GM21367 (cell line): ENCODE results near the gene KLHDC7B.

Experiments used
- ATAC-seq: cut with Tn5 transposase; IDR thresholded peaks from one replicate; pipeline ENCODE4 v1.9.1; 2021; ENCODE audit not compliant: unreplicated experiment

Gene KLHDC7B

GRCh38 chr22:50545522-50546325 is at the start of gene KLHDC7B:
TSS of gene KLHDC7B (plus strand) at chr22:50545899. CDS start at chr22:50546244, 345 bp downstream.
- ATAC-seq, result no peak

GRCh38 chr22:50497093-50497492 is 48.6 kb upstream of the KLHDC7B start:
- no peak for ATAC-seq

- no peak for ATAC-seq
Observed at GRCh38 chr22:50498322-50498890, 47.3 kb upstream of the KLHDC7B start.

- ATAC-seq, result no peak
Observed at GRCh38 chr22:50500452-50500851, 45.2 kb upstream of the KLHDC7B start.

GRCh38 chr22:50502096-50502495 is 43.6 kb upstream of the KLHDC7B start:
- no peak for ATAC-seq

GRCh38 chr22:50502628-50503474 is 42.8 kb upstream of the KLHDC7B start:
- no peak for ATAC-seq

- ATAC-seq, result no peak
Observed at GRCh38 chr22:50503475-50504145, 42.1 kb upstream of the KLHDC7B start.

- ATAC-seq, result no peak
Observed at GRCh38 chr22:50504369-50505211, 41.1 kb upstream of the KLHDC7B start.

GRCh38 chr22:50505276-50505775 is 40.4 kb upstream of the KLHDC7B start:
- no peak for ATAC-seq

- no peak for ATAC-seq
Observed at GRCh38 chr22:50505776-50506610, 39.7 kb upstream of the KLHDC7B start.

GRCh38 chr22:50506611-50507420 is 38.9 kb upstream of the KLHDC7B start:
- ATAC-seq, result no peak

- peak; percentile 34 for ATAC-seq
Observed at GRCh38 chr22:50507421-50507990, 38.2 kb upstream of the KLHDC7B start, which contains the start of gene LMF2. TSS of gene LMF2 (minus strand) at chr22:50507702. CDS start at chr22:50507675, 27 bp downstream.

GRCh38 chr22:50507991-50508884 is 37.5 kb upstream of the KLHDC7B start, which contains the start of gene NCAPH2:
TSS of gene NCAPH2 (plus strand) at chr22:50508224. CDS start at chr22:50508338, 114 bp downstream.
- peak; percentile 49 for ATAC-seq

GRCh38 chr22:50508897-50509296 is 36.8 kb upstream of the KLHDC7B start:
- no peak for ATAC-seq

- ATAC-seq, result no peak
Observed at GRCh38 chr22:50513175-50513574, 32.5 kb upstream of the KLHDC7B start.

GRCh38 chr22:50516068-50516467 is 29.6 kb upstream of the KLHDC7B start:
- no peak for ATAC-seq

GRCh38 chr22:50516891-50517290 is 28.8 kb upstream of the KLHDC7B start:
- no peak for ATAC-seq
